Endothelial cell (in vitro differentiated cells): ENCODE measurements around the gene FGF1. TPM values are rescaled to one million over a fixed set of nuclear protein-coding genes. Genes with fewer than 3 reads are reported as not detected.

ENCODE experiments used
- DNase-seq: peaks from one replicate; pipeline ENCODE4 v3.0.0; 2021; ENCODE audit warnings: low spot score
- H3K27ac Mint-ChIP-seq: one replicate; pipeline ENCODE4 v1.8.0; 2021; ENCODE audit warnings: mixed read lengths, inconsistent platforms; ENCODE audit not compliant: unreplicated experiment
- H3K27me3 Mint-ChIP-seq: one replicate; pipeline ENCODE4 v1.8.0; 2021; ENCODE audit warnings: mild to moderate bottlenecking, moderate library complexity, mixed read lengths, inconsistent platforms; ENCODE audit not compliant: unreplicated experiment
- H3K36me3 Mint-ChIP-seq: one replicate; pipeline ENCODE4 v1.8.0; 2021; ENCODE audit warnings: mild to moderate bottlenecking, low read depth, mixed read lengths, inconsistent platforms; ENCODE audit not compliant: unreplicated experiment
- H3K4me1 Mint-ChIP-seq: one replicate; pipeline ENCODE4 v1.8.0; 2021; ENCODE audit warnings: mild to moderate bottlenecking, mixed read lengths, inconsistent platforms; ENCODE audit not compliant: unreplicated experiment
- H3K4me3 Mint-ChIP-seq: one replicate; pipeline ENCODE4 v1.8.0; 2021; ENCODE audit warnings: mild to moderate bottlenecking, mixed read lengths, inconsistent platforms; ENCODE audit not compliant: unreplicated experiment
- H3K9me3 Mint-ChIP-seq: one replicate; pipeline ENCODE4 v1.8.0; 2021; ENCODE audit warnings: mixed read lengths, inconsistent platforms; ENCODE audit not compliant: unreplicated experiment
- total RNA-seq: library from RNA; stranded (reverse); fragmentation: NEBNext Ultra II Directional; extraction: Animal tissue kit (Norgen Biotek cat#: 25700); gene quantifications from one replicate; pipeline ENCODE4 v1.2.1, GENCODE V29; 2021; ENCODE audit not compliant: unreplicated experiment
- TF ChIP-seq, protein P1 (sequence below): fragments of 200-600 bp; sonication (generic); IDR thresholded peaks from one replicate; pipeline ENCODE4 v1.5.0; 2021; ENCODE audit warnings: antibody characterized with exemption; ENCODE audit not compliant: unreplicated experiment

The FGF1 gene
- total RNA-seq, 1 donor from 2014 or later, result 0.13 TPM

DNA sequence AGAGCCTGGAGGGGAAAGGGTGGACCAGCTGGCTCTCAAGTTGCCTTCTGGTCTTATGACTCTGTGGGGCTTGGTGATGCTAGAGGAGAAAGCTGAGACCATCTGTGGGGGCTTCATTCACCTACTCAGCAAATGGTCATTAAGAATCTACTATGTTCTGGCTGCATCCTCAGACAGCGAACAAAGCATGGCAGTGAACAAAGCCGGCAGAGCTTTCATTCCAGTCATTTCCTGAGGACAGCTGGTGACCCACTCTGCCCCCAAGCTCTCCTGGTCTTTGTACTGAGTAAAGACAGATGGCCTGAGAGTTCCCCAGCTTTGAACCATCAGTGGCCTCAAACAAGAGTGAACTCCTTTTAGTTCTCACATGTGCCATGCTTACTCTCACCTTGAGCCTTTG lies 48.0 kb downstream of the FGF1 start:
- TF ChIP-seq, protein P1, sequence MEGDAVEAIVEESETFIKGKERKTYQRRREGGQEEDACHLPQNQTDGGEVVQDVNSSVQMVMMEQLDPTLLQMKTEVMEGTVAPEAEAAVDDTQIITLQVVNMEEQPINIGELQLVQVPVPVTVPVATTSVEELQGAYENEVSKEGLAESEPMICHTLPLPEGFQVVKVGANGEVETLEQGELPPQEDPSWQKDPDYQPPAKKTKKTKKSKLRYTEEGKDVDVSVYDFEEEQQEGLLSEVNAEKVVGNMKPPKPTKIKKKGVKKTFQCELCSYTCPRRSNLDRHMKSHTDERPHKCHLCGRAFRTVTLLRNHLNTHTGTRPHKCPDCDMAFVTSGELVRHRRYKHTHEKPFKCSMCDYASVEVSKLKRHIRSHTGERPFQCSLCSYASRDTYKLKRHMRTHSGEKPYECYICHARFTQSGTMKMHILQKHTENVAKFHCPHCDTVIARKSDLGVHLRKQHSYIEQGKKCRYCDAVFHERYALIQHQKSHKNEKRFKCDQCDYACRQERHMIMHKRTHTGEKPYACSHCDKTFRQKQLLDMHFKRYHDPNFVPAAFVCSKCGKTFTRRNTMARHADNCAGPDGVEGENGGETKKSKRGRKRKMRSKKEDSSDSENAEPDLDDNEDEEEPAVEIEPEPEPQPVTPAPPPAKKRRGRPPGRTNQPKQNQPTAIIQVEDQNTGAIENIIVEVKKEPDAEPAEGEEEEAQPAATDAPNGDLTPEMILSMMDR, result no peak
- no peaks in the 10 kb centered on the region for H3K36me3 Mint-ChIP-seq
- no peak overlapping the region for H3K4me3 Mint-ChIP-seq
- no peaks in the 10 kb centered on the region for H3K9me3 Mint-ChIP-seq
- H3K27me3 Mint-ChIP-seq, result no peaks in the 10 kb centered on the region
- H3K27ac Mint-ChIP-seq, result no peak overlapping the region
- no peak for DNase-seq
- peaks cover 17% of the 10 kb centered on the region for H3K4me1 Mint-ChIP-seq

GRCh38 chr5:142636698-142637324 lies 49.1 kb downstream of the FGF1 start:
- Mint-ChIP-seq H3K4me1 (peaks cover 21% of the 10 kb centered on the region), H3K27ac (no peak overlapping the region), H3K9me3 (no peaks in the 10 kb centered on the region), H3K27me3 (no peaks in the 10 kb centered on the region), H3K36me3 (no peaks in the 10 kb centered on the region), H3K4me3 (no peak overlapping the region)
- no peak for DNase-seq
- TF ChIP-seq, protein P1, result no peak

DNA sequence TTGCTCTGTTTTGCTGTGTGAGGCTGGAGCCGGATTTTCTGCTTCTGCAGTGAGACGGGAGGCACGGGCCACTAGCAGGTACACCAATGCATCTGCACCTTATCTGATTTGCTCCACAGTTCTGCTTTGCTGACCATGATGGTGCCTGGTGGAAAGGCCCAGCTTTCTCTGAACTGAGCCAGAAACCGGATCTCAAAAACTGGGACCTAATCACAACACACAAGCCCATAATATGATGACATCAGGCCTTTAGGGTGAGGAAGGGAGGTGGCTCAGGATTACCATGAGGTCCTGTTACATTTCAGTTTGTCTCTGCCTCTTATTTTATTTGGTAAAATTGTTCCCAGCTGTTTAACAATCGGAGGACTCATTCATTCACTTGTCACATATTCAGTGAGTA lies 49.8 kb downstream of the FGF1 start:
- TF ChIP-seq, protein P1, result no peak
- Mint-ChIP-seq H3K27ac (no peak overlapping the region), H3K27me3 (no peaks in the 10 kb centered on the region), H3K36me3 (no peaks in the 10 kb centered on the region), H3K4me1 (peaks cover 20% of the 10 kb centered on the region), H3K4me3 (no peak overlapping the region), H3K9me3 (no peaks in the 10 kb centered on the region)
- no peak for DNase-seq

GRCh38 chr5:142634216-142635011 lies 51.5 kb downstream of the FGF1 start:
- Mint-ChIP-seq H3K9me3 (no peaks in the 10 kb centered on the region), H3K27ac (no peak overlapping the region), H3K4me1 (peaks cover 22% of the 10 kb centered on the region), H3K4me3 (no peak overlapping the region), H3K27me3 (no peaks in the 10 kb centered on the region), H3K36me3 (no peaks in the 10 kb centered on the region)
- DNase-seq, result no peak
- TF ChIP-seq, protein P1, result no peak
